ENCODE data around the gene MTG2. TPM values are rescaled to one million over a fixed set of nuclear protein-coding genes. Genes with fewer than 3 reads are reported as not detected.

The MTG2 gene
- polyA plus RNA-seq, 1 of the 3 experiments (the other 2 are of a cell fraction): 42.9 TPM

DNA sequence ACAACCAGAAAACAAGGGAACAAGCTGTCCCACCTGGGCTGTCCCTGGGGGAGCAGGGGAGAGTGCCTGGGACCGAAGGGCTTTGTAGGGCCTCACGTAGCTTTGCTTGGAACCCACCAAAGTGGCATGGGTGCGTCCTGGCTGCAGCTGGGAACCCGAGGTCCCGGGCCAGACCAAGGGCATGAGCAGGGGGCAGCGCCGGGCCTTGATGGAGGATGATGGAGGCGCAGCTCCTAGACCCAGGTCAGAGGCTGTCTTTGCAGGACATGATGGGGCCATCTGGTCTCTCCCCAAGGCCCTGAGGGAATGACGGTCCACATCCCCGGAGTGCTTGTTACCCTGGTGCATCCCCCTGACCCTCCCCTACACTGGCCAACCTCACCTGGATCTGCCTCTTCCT, 47.9 kb downstream of the MTG2 start:
- no peak overlapping the region for H3K27ac ChIP-seq (ENCODE audit: low read depth in 2 of 2, low read length in 1 of 2)
- TF ChIP-seq MEF2A (IDR thresholded peaks at IDR 0.05; ENCODE audit: borderline replicate concordance, low read depth): no peak
- TF ChIP-seq, protein P1, sequence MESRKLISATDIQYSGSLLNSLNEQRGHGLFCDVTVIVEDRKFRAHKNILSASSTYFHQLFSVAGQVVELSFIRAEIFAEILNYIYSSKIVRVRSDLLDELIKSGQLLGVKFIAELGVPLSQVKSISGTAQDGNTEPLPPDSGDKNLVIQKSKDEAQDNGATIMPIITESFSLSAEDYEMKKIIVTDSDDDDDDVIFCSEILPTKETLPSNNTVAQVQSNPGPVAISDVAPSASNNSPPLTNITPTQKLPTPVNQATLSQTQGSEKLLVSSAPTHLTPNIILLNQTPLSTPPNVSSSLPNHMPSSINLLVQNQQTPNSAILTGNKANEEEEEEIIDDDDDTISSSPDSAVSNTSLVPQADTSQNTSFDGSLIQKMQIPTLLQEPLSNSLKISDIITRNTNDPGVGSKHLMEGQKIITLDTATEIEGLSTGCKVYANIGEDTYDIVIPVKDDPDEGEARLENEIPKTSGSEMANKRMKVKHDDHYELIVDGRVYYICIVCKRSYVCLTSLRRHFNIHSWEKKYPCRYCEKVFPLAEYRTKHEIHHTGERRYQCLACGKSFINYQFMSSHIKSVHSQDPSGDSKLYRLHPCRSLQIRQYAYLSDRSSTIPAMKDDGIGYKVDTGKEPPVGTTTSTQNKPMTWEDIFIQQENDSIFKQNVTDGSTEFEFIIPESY (IDR thresholded peaks at IDR 0.05; ENCODE audit: borderline replicate concordance, low read depth): no peak
- no peak for TF ChIP-seq YY1 (IDR thresholded peaks at IDR 0.05; ENCODE audit: low read depth)
- no peak for TF ChIP-seq TAF1 (IDR thresholded peaks at IDR 0.05; ENCODE audit: borderline replicate concordance, low read depth, low read length)
- TF ChIP-seq, protein P2, sequence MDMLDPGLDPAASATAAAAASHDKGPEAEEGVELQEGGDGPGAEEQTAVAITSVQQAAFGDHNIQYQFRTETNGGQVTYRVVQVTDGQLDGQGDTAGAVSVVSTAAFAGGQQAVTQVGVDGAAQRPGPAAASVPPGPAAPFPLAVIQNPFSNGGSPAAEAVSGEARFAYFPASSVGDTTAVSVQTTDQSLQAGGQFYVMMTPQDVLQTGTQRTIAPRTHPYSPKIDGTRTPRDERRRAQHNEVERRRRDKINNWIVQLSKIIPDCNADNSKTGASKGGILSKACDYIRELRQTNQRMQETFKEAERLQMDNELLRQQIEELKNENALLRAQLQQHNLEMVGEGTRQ (IDR thresholded peaks at IDR 0.05; ENCODE audit: borderline replicate concordance, low read depth, low read length): no peak
- no peak for TF ChIP-seq MXI1 (IDR thresholded peaks at IDR 0.05; ENCODE audit: low read depth, low read length)
- TF ChIP-seq NRF1 (IDR thresholded peaks at IDR 0.05; ENCODE audit: low read depth, low read length): no peak
- TF ChIP-seq ELF1 (IDR thresholded peaks at IDR 0.05): no peak
- TF ChIP-seq RFX5 (IDR thresholded peaks at IDR 0.05; ENCODE audit: low read length): no peak
- TF ChIP-seq RCOR1 (IDR thresholded peaks at IDR 0.05; ENCODE audit: low read length): no peak
- TF ChIP-seq, protein P3, sequence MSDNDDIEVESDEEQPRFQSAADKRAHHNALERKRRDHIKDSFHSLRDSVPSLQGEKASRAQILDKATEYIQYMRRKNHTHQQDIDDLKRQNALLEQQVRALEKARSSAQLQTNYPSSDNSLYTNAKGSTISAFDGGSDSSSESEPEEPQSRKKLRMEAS (IDR thresholded peaks at IDR 0.05; ENCODE audit: low read depth): no peak
- no peak for TF ChIP-seq GABPA (IDR thresholded peaks at IDR 0.05; ENCODE audit: low read depth)
- TF ChIP-seq EP300 (IDR thresholded peaks at IDR 0.05; ENCODE audit: borderline replicate concordance in 1 of 2, low read depth in 1 of 2, low read length in 1 of 2): no peak
- TF ChIP-seq TEAD4 (IDR thresholded peaks at IDR 0.05; ENCODE audit: borderline replicate concordance, insufficient read depth): no peak
- no peak for TF ChIP-seq NFIC (IDR thresholded peaks at IDR 0.05; ENCODE audit: borderline replicate concordance)
- TF ChIP-seq RXRA (IDR thresholded peaks at IDR 0.05; ENCODE audit: borderline replicate concordance, low read depth): no peak
- TF ChIP-seq, protein P4, sequence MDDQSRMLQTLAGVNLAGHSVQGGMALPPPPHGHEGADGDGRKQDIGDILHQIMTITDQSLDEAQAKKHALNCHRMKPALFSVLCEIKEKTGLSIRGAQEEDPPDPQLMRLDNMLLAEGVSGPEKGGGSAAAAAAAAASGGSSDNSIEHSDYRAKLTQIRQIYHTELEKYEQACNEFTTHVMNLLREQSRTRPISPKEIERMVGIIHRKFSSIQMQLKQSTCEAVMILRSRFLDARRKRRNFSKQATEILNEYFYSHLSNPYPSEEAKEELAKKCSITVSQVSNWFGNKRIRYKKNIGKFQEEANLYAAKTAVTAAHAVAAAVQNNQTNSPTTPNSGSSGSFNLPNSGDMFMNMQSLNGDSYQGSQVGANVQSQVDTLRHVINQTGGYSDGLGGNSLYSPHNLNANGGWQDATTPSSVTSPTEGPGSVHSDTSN (IDR thresholded peaks at IDR 0.05): no peak
- H3K27me3 ChIP-seq (ENCODE audit: insufficient read depth): peaks cover 4% of the 10 kb centered on the region; the same call in 1 of the 2 replicates
- peaks cover 7% of the 10 kb centered on the region for H3F3A ChIP-seq (replicated peaks; ENCODE audit: insufficient read depth)
- no peaks in the 10 kb centered on the region for H3K36me3 ChIP-seq (replicated peaks in 1 of 2; ENCODE audit: control insufficient read depth in 1 of 2, insufficient read depth in 2 of 2, low read length in 1 of 2)
- H2AFZ ChIP-seq (ENCODE audit: low read depth): no peak overlapping the region
- no peaks in the 10 kb centered on the region for H3K79me2 ChIP-seq (ENCODE audit: insufficient read depth)
- ChIA-PET POLR2A (no interaction called here), CTCF (no interaction called here)
- H3K9ac ChIP-seq: no peak overlapping the region
- peaks cover 0 to 37% of the 10 kb centered on the region in 2 experiments; a peak in 1 of 4 replicates for H3K4me1 ChIP-seq (ENCODE audit: control insufficient read depth in 1 of 2, insufficient read depth in 2 of 2, low read depth in 1 of 2, low read length in 1 of 2)
- no peak for DNase-seq
- no peak overlapping the region for H3K4me3 ChIP-seq (ENCODE audit: low read depth in 2 of 2, low read length in 1 of 2)
- H3K9me3 ChIP-seq: no peaks in the 10 kb centered on the region
- H3K4me2 ChIP-seq: no peak overlapping the region
- 84% methylated on average over 10 of the region's 10 CpGs for WGBS (ENCODE audit: low lambda C conversion rate)
- H3K9me2 ChIP-seq: no peaks in the 10 kb centered on the region
- H4K20me1 ChIP-seq (ENCODE audit: insufficient read depth): no peaks in the 10 kb centered on the region
